Body of pancreas (tissue), 4 donors: Measurements from ENCODE around the gene SCP2.

ENCODE experiments used
- CTCF ChIP-seq, 7 experiments: fragments of 450-650 bp in 4 of 7; fragments of 200-600 bp in 3 of 7; sonication (generic) in 3 of 7; IDR thresholded peaks; one replicate each; pipeline ENCODE4 v1.5.1; 2016 to 2019; ENCODE audit warnings: antibody characterized with exemption in 7 of 7
- POLR2A ChIP-seq, 3 donors: fragments of 450-650 bp; IDR thresholded peaks; one replicate each; pipeline ENCODE4 v1.6.1; 2016; ENCODE audit warnings: antibody characterized with exemption in 3 of 3, mild to moderate bottlenecking in 2 of 3

GRCh38 chr1:53087332-53088285 lies 160.5 kb downstream of the SCP2 start:
- TF ChIP-seq POLR2A (IDR thresholded peaks at IDR 0.05) (no peak), CTCF (IDR thresholded peaks at IDR 0.05) (no peak)
